DMS153 (cell line): ENCODE data around the gene PEAK1.

Experiments used
- DNase-seq: peaks from one replicate; lab custom pipeline; 2025; lab: John Stamatoyannopoulos, UW

The PEAK1 gene

GRCh38 chr15:77126529-77127326 lies 293.2 kb downstream of the PEAK1 start:
- no peak for DNase-seq

GRCh38 chr15:77123854-77124253 lies 296.1 kb downstream of the PEAK1 start:
- no peak for DNase-seq

GRCh38 chr15:77122576-77122975 lies 297.3 kb downstream of the PEAK1 start:
- no peak for DNase-seq

- no peak for DNase-seq
These were observed 298.3 kb downstream of the PEAK1 start for GRCh38 chr15:77121599-77121998.

- DNase-seq, result no peak
These were observed 299.3 kb downstream of the PEAK1 start for GRCh38 chr15:77120576-77120975.

DNA sequence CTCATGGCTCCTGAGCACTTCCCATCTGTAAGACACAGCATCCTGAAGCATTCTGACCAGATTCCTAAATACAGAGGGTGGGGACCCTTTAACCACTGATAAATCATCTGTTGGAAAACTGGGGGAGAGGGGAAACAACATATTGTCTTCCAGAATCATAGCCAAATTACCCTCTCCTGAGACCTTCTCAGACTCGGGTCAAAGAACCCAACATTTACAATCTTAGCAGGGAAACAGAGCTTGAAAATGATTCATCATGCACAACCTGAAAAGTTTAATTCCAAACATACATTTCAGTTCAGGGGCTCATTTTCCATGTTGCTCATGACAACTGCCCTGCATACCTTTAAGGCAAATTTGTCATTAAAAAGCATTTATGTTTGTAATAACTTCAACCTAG lies 300.5 kb downstream of the PEAK1 start:
- no peak for DNase-seq

GRCh38 chr15:77118882-77119321 lies 301.0 kb downstream of the PEAK1 start:
- DNase-seq, result no peak

- no peak for DNase-seq
These were observed 304.7 kb downstream of the PEAK1 start for GRCh38 chr15:77115179-77115578.

DNA sequence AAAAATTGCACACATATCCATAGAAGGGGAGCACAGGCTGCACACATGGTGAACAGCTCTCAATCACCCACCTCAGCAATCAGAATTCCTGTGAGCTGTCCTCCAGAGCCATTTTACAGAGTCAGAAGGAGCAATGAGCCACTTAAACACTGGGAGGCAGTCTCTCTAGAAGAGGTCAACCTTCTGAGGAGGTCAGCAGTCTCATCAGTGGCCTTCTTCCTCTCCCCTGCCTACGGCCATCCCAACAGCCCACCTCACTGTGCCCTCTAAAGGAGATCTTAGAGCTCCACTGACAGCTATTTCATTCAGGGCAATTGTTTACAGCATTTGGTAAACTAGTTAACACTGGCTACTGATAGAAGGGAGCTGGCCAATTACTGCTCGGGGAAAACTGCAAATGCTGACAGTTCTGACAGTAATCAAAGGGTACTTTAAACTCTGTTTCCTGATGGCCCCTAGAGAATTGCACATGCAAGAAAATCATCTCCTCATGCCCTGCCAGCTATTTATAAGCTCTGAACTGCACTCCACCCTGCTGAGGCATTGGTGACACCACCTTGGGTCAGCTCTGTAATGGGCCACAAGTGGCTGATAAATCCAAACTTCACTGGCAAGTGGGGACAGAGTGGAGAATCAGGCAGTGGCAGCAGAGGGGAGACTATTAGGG lies 306.9 kb downstream of the PEAK1 start:
- no peak for DNase-seq

DNA sequence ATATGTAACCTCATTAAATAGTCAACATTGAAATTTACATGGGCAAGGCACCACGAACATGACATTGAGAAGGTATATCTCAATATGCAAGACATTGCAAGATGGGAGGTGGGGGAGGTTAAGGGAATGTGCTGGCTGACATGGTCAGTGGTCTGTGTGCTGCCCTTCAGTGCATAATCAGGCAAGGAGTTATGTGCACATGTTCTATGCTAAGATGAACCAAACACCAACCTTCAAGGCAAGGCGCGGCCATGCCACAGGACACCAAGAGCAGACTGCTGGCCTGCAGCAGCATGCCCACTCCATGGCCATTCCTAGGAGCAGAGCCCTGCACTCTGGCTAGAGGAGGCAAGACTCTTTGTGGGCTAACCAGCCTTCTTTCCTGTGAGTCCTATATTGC lies 308.1 kb downstream of the PEAK1 start:
- DNase-seq, result no peak

- no peak for DNase-seq
These were observed 312.2 kb downstream of the PEAK1 start for GRCh38 chr15:77107531-77108355.

DNA sequence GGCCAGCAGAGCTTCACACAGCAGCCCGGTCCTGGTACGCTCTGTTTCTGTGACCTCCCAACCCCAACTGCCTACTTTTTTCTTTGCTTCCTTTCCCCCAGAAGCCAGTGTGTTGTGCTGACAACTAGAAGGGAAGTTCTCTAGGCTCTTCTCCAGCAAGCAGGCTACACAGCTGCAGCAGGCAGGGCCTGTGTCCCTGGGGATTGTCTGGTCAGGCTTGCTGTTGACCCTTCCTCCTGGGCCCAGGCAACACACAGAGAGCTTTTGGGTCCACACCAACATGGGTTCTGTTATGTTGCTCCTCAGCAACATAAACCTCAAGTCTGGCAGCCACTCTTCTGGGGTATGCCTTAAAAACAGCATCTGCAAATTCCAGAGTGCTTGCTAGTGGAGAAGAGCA lies 312.8 kb downstream of the PEAK1 start:
- DNase-seq, result no peak

DNA sequence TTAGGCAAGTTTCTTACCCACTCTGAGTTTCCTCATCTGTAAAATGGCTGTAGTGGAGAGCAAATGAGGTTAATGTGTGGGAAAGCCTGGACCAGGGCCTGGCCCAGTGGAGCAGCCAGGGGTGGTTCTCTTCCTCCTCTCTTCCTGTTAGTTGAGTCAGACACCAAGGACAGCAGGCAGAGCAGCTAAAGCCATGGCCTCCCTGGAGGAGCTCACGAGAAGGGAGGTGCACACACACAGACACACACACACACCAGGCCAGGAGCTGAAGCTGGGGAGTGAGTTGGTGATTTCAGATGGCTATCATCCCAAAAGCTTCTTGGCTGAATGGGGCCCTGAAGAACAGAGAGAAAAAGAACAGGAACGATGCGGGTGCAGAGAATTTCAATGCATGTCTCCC lies 315.7 kb downstream of the PEAK1 start:
- no peak for DNase-seq

DNA sequence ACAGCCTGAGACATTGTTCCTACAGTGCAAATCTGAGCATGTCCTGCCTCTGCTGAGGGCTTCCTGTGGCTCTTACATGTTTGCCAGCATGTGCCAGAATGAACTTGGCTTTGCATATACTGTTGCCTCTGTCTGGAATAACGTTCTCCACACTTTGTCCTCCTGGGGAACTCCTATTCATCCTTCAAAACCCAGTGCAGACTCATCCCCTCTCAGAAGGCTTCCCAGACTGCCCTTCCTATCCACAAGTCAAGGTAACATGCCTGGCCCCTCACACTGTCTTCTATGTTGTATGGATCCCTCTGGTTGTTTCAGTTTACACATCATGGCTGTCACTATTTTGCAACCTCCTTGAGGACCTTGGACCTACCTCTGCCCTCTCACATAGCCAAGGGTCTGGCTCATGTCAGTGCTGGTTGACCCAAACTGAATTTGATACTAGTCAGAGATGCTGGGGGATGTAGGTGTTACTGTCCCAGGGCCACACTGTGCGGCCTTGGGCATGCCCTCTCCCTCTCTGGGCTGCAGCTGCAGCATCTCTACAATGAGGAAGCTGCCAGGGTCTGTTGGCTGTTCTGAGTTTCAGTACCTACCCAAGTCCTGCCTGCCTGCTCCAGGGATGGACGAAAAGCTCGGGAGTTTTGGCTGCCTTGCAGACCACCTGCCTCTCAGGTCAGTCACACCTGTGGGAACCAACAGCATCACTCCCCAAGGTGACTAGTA lies 320.0 kb downstream of the PEAK1 start:
- no peak for DNase-seq

DNA sequence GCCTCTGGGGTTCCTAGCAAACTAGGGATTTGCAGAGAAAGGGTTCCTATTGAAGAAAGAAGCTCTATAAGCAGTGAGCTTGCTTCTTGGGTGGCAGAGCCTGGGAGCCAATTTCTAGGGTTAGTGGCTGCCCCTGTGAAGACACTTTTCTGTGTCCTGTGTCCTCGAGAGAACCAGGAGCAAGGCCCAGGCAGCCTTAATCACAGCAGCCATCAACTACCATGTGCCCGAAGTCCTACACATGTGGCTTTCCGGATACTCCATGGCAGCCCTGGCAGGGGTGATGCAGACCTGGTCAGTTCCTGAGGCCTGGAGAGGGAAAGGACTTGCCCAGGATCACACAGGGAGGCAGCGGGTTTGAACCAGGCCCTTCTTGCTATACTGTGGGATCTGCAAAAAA lies 321.3 kb downstream of the PEAK1 start:
- no peak for DNase-seq

DNA sequence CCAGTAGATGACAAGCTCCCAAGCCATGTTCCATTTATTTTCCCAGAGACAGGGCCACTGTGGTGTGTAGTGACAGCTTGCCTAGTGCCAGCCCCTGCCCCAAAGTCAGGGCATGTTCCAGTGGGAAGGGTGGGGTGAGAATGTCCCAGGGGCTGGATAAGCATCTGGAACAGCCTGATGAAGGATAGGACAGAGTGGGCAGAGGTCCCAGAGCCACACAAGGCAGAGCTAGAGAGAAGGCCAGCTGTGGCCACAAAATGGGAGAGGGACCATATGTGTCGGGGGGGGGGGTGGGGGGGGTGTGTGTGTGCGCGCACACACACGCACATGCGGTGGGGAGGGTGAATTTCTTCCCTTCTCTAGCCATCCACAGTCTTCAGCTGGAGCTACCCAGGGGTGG lies 322.0 kb downstream of the PEAK1 start:
- DNase-seq, result no peak

- no peak for DNase-seq
These were observed 322.6 kb downstream of the PEAK1 start for GRCh38 chr15:77097248-77097721.

- DNase-seq, result no peak
These were observed 323.4 kb downstream of the PEAK1 start for GRCh38 chr15:77096541-77096940.

GRCh38 chr15:77096138-77096537 lies 323.8 kb downstream of the PEAK1 start:
- DNase-seq, result no peak

DNA sequence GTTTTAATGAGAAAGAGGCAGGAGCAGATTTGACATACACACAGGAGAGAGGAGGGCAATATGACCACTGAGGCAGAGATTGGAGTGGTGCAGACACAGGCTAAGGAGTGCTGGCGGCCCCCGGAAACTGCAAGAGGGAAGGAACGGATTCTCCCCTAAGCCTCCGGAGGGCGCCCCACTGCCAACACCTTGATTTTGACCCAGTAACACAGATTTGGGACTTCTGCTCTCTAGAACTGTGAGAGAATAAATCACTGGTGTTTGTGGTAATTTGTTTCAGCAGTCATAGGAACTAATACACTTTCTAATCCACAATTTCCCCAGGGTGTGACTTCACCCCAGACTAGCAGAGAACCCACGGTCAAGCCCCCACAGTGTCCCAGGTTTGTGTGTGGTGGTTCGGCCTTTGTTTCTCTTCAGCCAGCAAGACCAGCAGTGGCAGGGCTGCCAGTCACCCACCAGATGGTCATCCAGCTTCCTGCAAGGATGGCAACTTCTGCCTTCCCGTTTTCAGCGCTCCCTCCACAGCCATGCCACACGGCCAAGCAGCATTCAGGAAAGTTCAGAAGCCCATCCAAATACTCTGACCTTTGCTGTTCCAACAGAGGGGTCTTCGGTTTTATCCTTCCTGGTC lies 325.4 kb downstream of the PEAK1 start:
- DNase-seq, result no peak

DNA sequence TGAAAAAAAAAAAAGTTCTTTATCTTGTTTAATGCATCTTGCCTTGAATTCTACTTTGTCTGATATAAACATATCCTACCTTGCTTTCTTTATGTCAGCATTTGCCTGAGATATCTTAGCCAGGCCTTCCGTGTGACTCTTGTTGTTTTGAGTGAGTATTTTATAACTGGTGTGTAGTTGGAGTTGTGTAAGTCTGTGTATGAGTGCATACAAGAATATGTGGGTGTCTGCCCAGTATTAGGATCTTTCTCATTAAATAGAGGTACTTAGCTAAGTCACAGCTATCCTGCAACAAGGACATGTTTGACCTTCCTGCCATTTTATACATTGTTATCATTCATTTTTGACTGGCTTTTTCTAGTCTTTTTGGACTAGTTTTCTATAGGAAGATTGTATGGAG lies 326.5 kb downstream of the PEAK1 start:
- DNase-seq, result no peak
